Brain microvascular endothelial cell (primary cell): ENCODE results near the gene JUN.

Experiments
- DNase-seq: peaks from one replicate; pipeline ENCODE4 v3.0.0-alpha.2; 2020
- H3K27ac ChIP-seq: fragments of 250-450 bp; sonication (Bioruptor Pico); 2 replicates; pipeline ENCODE4 v1.5.1; 2020; ENCODE audit warnings: mild to moderate bottlenecking, moderate library complexity
- H3K27me3 ChIP-seq: fragments of 250-450 bp; sonication (Bioruptor Pico); replicated peaks from 2 replicates; pipeline ENCODE4 v1.5.1; 2020; ENCODE audit warnings: mild to moderate bottlenecking
- H3K36me3 ChIP-seq: fragments of 250-450 bp; sonication (Bioruptor Pico); replicated peaks from 2 replicates; pipeline ENCODE4 v1.5.1; 2020; ENCODE audit warnings: mild to moderate bottlenecking
- H3K4me3 ChIP-seq: 2 replicates; pipeline ENCODE4 v1.5.1; 2011; ENCODE audit warnings: low read depth, mild to moderate bottlenecking, control low read depth, low read length, moderate library complexity
- in situ Hi-C: cut with HindIII; loops from 2 replicates; pipeline ENCODE4 v1.10.0; 2017; ENCODE audit warnings: low sequenced_read_pairs, low pct_ligation_motif_present
- TF ChIP-seq, protein P1 (sequence below): IDR thresholded peaks from 2 replicates; pipeline ENCODE4 v1.5.1; 2011; ENCODE audit warnings: low read depth, mild to moderate bottlenecking, moderate library complexity, low read length, control low read depth, inconsistent platforms; ENCODE audit errors: missing control alignments

Gene JUN

DNA sequence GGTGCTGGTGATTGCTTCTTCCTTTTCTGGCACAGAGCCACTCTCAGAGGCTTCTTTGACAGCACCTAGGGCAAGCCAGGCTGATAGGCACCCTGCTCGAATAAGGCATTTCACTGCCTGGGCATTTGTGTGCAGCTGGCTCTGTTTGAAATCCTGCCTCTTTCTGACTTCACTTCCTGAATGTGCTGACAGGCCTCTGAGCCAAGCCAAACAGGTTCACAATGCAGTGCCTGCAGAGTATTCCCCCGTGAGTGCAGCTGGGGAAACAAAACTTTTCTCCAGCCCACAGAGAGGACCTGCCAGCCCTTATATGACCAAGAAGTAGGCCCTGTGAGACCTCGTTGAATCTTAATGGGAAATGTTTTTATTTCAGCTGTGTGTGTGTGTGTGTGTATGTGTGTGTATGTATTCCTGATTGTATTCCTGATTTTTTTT lies 10.4 kb downstream of the JUN start:
- DNase-seq = peak; percentile 79
- in situ Hi-C loops = loop anchor here (25.0 kb wide), 1 partner anchor 914 kb away; no protein-coding TSS in a partner anchor
- no peak overlapping the region for H3K4me3 ChIP-seq
- TF ChIP-seq, protein P1, sequence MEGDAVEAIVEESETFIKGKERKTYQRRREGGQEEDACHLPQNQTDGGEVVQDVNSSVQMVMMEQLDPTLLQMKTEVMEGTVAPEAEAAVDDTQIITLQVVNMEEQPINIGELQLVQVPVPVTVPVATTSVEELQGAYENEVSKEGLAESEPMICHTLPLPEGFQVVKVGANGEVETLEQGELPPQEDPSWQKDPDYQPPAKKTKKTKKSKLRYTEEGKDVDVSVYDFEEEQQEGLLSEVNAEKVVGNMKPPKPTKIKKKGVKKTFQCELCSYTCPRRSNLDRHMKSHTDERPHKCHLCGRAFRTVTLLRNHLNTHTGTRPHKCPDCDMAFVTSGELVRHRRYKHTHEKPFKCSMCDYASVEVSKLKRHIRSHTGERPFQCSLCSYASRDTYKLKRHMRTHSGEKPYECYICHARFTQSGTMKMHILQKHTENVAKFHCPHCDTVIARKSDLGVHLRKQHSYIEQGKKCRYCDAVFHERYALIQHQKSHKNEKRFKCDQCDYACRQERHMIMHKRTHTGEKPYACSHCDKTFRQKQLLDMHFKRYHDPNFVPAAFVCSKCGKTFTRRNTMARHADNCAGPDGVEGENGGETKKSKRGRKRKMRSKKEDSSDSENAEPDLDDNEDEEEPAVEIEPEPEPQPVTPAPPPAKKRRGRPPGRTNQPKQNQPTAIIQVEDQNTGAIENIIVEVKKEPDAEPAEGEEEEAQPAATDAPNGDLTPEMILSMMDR = no peak
- no peak overlapping the region for H3K27ac ChIP-seq
- H3K36me3 ChIP-seq = no peaks in the 10 kb centered on the region
- no peaks in the 10 kb centered on the region for H3K27me3 ChIP-seq

DNA sequence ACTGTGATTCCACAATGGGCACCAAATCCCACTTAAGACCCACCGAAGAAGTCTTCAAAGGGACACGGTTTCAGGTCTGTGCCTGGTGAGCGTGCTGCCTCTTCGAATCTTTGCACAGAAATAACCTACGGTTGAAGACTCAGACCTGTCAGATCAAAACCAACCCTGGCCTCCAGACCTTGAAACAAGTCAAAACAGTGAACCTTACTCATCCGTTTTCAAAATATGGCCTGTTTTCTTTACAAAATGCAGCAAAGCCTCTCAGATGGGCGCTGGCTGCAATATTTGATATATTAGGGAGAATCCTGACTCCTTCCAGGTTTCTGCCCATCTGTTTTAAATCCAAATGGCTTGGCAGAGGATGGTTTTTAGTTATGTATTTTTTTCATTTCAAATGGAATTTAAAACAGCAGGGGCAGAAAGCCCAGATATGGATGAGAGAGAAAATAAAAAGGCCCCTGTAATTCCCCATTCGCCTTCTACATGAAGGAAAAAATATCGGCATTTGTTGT lies 14.0 kb downstream of the JUN start:
- TF ChIP-seq, protein P1 = no peak
- no peak overlapping the region for H3K4me3 ChIP-seq
- no peaks in the 10 kb centered on the region for H3K27me3 ChIP-seq
- H3K36me3 ChIP-seq = no peaks in the 10 kb centered on the region
- DNase-seq = no peak
- in situ Hi-C loops = loop anchor here (25.0 kb wide), 1 partner anchor 917 kb away; no protein-coding TSS in a partner anchor
- no peak overlapping the region for H3K27ac ChIP-seq

DNA sequence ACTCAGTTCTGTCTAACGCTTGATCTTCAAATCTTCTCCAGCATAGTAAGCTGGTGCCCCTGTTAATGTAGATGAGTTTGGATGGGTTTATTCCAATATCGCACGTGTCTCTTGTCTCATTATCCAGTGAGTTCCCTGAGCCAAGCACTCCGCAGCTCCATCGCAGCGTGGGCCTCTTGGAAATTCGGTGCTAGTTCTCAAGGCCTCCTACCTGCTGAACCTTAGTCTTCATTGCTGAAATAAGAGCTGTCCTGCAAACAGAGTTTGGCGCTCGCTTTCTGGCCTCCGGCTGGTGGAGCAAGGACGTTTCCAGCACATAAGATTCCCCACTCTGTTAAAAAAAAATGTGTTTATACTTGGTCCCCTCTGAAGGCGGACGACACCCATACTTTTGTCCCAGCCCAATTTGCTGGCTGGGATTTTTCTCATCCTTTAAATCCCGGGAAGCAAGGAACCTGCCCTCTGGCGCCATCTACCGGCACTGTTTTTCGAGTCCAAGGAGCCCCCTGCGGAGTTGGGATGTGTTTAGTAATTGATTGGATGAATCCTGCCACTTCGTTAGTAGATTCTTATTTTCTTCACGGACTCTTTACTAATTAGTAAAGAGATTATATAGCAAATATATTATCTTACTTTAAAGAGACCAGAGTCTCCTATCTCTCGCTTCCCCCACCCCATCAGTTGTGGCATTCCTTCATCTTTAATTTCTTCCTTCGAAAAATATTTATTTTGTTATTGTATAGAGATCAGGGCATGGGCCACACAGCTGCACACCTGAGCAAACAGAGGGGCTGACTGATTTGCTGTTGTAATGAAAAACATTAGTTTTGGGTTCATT lies 14.7 kb downstream of the JUN start:
- Histone ChIP-seq H3K36me3 (no peaks in the 10 kb centered on the region), H3K4me3 (no peak overlapping the region), H3K27me3 (no peaks in the 10 kb centered on the region), H3K27ac (no peak overlapping the region)
- TF ChIP-seq, protein P1 = peak; percentile 89
- peak; percentile 61 for DNase-seq
- in situ Hi-C loops = loop anchor here (25.0 kb wide), 1 partner anchor 918 kb away; no protein-coding TSS in a partner anchor

DNA sequence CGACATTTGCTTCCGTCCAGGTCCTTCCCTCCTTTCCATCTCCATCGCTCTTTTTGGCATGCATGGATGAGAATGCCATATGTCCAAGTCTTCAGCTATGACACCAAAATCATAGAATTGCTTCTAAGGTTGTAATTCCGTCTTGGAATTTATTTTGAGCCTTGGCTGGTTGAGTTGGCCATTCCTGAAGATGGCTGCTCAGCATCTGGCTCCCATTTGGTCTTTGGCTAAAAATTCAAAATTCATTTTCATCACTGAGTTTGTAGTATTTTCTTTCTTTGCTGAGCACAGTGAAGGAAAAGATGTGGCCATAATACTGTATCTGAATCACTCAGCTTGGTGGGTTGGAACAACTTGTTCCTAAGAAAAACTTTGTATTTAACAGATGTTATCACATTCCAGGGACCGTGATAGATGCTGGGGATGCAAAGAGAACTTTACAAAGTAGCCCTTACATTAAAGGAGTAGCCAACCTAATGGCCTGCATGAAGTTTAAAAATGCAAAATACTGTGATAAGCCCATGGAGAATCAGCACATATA lies 15.6 kb downstream of the JUN start:
- in situ Hi-C loops = loop anchor here (25.0 kb wide), 1 partner anchor 919 kb away; no protein-coding TSS in a partner anchor
- Histone ChIP-seq H3K27ac (no peak overlapping the region), H3K36me3 (no peaks in the 10 kb centered on the region), H3K27me3 (no peaks in the 10 kb centered on the region), H3K4me3 (no peak overlapping the region)
- DNase-seq = no peak
- TF ChIP-seq, protein P1 = no peak

DNA sequence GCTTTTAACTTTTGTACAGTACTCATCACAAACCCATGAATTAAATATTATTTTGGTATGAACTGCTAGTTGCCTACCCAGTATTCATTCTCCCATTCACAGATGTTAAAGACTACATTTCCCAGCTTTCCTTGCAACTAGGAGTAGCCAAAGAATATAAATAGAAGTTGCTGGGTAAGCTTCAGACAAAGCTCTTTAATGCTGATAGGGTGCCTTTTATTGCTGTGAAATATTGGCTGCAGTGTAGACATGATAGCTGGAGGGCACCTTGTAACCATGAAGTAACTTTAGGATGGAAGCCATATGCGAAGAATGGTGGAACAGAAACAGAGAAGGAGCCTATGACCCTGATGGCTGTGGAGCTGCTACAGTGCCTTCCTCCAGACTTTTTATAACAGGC lies 16.7 kb downstream of the JUN start:
- H3K36me3 ChIP-seq = no peaks in the 10 kb centered on the region
- H3K27me3 ChIP-seq = no peaks in the 10 kb centered on the region
- in situ Hi-C loops = loop anchor here (25.0 kb wide), 1 partner anchor 920 kb away; no protein-coding TSS in a partner anchor
- no peak overlapping the region for H3K27ac ChIP-seq
- TF ChIP-seq, protein P1 = no peak
- DNase-seq = no peak
- H3K4me3 ChIP-seq = no peak overlapping the region
